T follicular helper cell (primary cell): Measurements from ENCODE around the gene CAVIN1.
"Not testable (repeated sequence)": the region's sequence is repeated elsewhere in the genome, so short reads cannot be mapped to it uniquely, and the experiment has no call there.

Experiments used
- DNase-seq: peaks from one replicate; pipeline ENCODE4 v3.0.0-alpha.2; 2020; ENCODE audit warnings: low read depth
- total RNA-seq, 2 experiments: gene quantifications; one replicate each; lab custom pipeline; 2026; lab: John Stamatoyannopoulos, UW

The CAVIN1 gene, protein sequence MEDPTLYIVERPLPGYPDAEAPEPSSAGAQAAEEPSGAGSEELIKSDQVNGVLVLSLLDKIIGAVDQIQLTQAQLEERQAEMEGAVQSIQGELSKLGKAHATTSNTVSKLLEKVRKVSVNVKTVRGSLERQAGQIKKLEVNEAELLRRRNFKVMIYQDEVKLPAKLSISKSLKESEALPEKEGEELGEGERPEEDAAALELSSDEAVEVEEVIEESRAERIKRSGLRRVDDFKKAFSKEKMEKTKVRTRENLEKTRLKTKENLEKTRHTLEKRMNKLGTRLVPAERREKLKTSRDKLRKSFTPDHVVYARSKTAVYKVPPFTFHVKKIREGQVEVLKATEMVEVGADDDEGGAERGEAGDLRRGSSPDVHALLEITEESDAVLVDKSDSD
- total RNA-seq, result 1.9 to 3.1 reads per million in 2 experiments

DNA sequence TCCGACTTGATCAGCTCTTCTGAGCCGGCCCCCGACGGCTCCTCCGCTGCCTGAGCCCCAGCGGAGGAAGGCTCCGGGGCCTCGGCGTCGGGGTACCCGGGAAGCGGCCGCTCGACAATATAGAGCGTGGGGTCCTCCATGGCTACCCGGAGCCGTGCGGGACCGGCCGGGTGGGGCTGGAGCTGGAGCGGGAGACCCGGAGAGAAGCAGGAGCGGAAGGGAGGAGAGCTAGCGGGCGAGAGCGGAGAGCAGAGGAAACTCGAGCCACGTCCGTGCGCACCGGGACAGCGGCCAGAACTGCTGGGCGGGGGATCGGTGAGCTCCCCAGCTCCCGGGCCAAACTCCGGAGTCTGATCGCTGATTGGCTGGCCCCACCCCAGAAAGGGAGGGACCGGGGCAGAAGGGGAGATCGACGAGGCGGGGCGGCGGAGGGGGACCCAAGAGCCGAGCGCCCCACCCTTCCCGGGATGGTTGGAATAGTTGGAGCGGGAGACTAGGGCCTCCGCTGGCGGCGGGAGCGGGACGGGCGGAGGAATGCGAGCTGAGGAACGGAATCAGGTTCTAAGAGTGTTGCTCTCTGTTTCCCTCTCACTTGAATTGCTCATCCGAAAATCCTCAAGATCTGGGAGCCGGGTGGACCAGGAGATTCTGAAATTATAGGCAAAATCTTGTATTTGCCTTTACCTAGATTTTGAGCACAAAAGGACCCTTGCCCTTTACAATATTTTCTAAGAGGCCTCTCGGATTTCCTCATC lies at the start of gene CAVIN1:
CAVIN1 (minus strand) TSS at position 299 of the 755 bp plus-strand sequence; CDS start at position 140, 159 bp downstream.
- no peak for DNase-seq

DNA sequence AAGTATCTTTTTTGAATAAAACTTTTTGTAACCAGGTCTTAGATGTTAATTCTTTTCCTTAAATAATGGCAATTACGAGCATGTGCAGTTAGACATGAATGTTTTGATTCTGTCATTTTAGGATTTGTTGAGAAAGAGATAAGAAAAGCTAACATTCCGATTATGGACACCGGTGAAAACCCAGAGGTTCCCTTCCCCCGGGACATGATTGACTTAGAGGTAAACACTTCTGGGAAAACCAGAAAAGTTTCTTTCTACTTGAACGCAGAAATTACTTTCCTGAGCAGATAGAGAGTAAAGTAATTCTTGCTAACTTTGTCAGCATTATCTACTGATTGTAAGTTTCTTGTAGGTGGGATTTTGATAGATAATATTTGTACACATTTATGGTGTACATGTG lies 44.8 kb upstream of the CAVIN1 start:
- DNase-seq, result no peak

DNA sequence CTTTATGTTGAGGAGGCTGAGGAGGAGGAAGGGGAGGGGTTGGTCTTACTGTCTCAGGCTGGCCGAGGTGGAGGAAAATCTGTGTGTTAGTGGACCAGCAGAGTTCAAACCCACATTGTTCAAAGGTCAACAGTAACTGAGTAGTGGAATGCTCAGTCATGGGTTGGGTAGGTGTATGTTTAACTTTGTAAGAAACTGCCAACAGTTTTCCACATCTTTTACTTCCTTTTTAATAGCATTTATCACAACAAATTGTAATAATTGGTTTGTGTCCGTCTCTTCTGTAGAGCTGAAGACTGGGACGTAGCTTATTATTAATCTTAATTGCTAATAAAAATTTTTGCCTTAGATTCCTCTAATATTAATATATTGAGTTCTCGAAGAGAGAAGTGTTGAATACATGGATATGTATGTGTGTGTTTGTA lies 40.9 kb upstream of the CAVIN1 start:
- DNase-seq, result no peak

DNA sequence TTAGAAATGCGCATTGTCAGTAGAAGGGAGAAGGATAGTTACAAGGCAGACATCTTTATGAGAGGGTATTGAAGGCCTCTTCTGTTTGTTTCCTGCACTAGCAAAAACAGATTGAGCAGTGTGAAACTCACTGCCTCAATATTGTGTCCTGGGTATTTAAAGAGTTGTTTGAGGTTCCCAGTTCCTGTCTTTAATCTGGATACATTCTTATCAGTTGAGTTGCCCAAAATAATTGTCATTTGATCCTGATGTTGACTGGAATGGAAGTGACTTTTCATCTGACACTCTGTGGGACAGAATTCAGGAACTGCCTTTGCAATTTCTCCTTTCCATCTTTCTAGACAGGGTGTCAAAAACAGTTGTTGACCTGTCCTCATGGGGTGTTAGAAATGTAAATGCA lies 37.3 kb upstream of the CAVIN1 start:
- DNase-seq, result no peak

DNA sequence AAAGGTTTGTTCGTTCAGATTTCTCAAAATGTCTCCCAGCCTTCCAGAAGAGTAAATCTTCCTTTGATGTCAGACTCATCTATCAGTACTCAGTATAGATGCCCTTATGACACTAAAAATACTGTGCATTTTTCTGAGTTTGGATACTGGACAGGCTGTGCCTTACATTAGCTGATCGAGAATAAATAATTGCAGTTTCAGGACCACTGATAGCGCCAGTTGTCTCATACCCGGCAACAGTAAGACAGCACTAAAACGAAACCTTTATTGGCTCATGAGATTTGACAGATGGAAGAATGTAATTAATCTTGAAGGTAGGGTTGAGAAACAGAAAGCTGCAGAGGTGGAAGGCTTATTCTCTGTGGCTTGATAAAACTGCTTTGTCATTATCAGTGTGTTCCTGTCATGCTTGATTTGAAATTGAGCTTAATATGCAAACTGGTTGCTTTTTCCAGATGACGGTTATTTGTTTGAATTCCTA lies 36.8 kb upstream of the CAVIN1 start:
- no peak for DNase-seq

DNA sequence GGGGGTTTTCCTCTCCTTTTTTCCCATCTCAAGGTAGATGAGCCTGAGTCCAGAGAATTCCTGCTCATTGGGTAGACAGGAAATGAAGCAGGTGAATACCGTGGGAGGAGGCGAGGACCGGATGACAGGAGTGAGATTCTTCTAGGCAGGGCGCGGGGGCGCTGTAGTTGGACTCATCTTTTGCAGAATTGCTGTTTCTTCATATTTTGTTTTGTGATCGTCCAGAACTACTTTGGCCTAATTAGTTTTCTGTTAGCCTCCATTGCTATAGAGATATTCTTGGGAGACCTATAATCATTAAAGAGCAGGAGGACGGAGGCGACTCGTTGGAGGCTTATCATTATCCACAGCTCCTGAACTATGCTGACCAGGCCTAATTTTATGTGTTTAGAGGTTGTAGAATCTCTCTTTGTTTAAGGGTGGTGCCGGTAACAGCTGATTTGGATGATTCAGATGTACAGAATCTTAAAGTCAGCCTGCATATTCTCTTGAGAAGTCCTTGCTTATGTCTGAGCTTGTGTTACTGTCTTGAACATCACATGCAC lies 36.3 kb upstream of the CAVIN1 start:
- no peak for DNase-seq

DNA sequence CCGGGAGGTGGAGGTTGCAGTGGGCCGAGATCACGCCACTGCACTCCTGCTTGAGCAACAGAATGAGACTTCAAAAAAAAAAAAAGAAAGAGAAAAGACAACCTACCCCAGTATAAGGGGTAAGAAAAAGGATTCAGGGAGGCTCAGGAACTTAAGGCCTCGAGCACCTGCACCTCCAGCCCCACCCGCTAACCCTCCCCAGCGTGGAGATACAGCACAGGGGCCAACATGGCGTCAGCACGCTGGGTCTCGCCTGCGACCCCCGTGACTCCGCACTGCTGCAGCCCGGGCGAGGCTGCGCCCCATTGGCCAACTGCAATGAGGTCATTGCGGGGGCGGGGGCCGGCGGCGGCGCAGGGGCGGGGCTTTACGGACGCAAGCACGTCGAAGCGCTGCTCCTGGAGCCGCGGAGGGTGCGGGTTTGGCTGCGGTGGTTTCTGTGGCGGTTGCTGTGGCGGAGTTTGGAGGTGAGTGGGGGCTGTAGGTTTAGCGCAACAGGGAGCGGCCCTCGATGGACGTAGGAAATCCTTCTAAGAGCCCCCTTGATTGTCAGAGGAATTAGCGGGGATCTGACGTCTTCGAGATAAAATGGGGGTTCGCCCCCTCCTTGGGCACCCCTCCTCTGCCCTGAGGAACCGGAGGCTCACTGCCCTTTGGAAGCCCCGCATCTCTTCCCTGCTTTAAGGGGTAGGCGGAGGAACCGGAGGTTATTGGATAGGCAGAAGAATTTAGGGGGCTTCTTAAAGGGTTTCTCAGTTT lies 35.6 kb upstream of the CAVIN1 start, which contains the start of gene ATP6V0A1:
ATP6V0A1 (plus strand) TSS at position 382 of the 759 bp plus-strand sequence. CDS start 2,017 bp downstream, outside the sequence.
- peak; percentile 77 for DNase-seq

DNA sequence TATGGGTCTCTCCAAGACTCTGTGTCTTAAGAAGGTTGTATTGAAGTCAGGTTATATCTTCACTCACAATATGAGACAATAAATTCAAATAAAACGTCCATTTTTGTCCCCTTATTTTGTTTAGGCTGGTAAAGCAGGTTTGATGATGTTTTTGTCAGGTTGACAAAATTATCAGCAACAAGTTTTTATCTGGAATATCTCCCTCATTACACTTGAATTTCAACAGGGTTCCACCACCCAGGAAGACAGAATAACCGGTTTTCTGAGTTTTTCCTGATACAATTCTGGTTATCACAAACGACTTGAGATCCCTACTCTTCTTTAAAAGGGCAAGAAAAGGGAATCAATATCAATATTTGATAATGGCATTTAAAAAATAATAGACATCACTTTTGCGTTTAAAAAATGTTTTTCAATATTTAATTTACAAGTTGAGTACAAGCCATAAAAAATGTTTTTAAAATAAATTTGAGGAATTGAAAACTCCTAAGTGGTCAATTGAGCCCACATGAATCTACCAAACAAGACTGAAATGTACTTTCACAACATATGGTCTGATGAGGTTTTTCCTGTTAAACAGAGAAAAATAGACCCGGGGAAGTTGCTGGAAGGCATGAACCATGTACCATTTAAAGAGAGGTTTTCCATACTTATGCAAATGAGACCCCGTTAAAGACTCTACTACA lies 34.2 kb upstream of the CAVIN1 start:
- no peak for DNase-seq

DNA sequence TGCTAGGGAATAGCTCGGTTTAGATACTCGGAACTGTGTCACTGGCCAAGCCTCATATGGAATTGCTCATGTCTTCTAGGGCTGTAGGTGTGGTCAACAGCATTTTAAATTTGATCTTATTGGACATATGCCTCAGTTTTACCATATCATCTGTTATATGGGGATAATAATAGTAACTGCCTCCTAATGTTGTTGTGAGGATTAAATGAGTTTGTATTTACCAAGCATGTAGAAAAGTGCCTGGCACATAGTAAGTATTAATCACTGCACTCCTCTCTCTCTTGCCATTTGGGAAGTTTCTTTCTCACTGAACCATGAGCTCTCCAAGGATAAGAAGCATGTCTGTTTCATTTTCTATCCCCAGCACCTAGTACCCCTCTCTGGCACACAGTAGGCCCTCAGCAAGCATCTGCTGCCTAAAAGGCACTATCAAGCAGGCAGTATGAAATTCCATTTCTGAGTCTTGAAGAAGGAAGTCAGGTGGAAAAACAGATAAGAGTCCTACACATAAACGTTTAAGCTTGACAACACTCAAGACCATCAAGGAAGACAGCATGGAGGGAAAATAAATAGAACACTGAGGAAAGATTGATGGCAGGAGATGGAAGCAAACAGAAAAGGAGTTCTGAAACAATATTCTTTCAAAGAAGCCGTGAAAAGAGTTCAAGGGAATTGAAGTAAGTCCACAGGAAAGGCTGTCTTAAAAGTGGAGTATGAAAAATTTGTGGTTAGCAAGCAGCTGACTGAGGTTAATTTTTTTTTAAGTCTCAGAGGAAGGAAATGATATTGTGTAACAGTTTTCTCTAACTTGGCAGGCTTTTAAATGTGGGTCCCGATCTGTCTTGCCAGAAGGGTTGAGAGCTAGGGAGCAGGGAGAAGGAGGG lies 33.4 kb upstream of the CAVIN1 start:
- no peak for DNase-seq

DNA sequence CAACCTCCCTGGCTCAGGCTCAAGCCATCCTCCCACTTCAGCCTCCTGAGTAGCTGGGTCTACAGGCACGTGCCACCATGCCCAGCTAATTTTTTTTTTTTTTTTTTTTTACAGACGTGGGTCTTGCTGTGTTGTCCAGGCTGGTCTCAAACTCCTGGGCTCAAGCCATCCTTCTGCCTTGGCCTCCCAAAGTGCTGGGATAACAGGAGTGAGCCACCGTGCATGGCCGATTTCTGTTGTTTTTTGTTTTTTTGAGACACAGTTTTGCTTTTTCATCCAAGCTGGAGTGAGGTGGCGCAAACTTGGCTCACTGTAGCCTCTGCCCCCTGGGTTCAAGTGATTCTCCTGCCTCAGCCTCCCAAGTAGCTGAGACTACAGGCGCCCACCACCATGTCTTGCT lies 31.9 kb upstream of the CAVIN1 start:
- DNase-seq, result not testable (repeated sequence)

DNA sequence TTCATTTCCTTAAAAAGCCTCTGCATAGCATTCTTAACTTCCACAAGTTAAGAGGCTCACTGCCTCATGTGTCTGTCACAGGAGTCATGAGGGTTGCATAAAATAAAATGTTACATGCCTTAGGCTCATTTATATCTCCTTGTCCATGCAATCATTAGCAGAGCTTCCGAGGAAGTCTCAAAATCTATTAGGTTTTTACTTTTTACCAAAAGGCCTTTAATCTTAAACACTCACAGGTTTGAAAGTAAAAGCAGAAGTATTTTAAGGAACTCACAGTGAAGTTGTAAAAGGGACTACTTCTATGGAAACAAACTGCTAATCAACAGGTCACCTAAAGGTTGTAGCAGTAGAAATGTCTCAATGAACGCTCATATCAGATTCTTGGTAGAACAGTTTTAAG lies 30.4 kb upstream of the CAVIN1 start:
- DNase-seq, result no peak

DNA sequence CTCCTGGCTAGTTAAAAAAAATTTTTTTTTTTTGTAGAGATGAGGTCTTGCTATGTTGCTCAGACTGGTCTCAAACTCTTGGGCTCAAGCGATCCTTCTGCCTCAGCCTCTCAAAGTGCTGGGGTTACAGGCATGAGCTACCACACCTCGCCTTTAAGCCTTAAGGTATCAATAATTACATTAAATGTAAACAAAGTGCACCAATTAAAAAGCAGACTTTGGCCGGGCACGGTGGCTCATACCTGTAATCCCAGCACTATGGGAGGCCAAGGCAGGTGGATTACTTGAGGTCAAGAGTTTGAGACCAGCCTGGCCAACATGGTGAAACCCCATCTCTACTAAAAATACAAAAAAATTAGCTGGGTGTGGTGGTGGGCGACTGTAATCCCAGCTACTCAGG lies 28.2 kb upstream of the CAVIN1 start:
- DNase-seq, result not testable (repeated sequence)

DNA sequence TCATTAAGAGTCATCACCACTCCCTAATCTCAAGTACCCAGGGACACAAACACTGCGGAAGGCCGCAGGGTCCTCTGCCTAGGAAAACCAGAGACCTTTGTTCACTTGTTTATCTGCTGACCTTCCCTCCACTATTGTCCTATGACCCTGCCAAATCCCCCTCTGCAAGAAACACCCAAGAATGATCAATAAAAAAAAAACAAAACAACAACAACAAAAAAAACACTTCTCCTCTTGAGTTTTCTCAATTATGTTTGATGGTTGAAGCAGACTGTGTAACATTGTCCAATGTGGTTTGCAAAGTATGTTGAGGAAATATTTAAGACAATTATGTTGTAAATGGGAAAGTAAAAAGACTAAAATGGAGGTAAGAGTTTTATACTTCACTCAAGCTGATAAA lies 26.8 kb upstream of the CAVIN1 start:
- not testable (repeated sequence) for DNase-seq

DNA sequence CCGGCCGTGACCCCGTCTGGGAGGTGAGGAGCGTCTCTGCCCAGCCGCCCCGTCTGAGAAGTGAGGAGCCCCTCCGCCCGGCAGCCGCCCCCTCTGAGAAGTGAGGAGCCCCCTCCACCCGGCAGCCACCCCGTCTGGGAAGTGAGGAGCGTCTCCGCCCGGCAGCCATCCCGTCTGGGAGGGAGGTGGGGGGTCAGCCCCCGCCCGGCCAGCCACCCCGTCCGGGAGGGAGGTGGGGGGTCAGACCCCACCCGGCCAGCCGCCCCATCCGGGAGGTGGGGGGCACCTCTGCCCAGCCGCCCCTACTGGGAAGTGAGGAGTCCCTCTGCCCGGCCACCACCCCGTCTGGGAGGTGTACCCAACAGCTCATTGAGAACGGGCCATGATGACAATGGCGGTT lies 26.1 kb upstream of the CAVIN1 start:
- DNase-seq, result not testable (repeated sequence)

DNA sequence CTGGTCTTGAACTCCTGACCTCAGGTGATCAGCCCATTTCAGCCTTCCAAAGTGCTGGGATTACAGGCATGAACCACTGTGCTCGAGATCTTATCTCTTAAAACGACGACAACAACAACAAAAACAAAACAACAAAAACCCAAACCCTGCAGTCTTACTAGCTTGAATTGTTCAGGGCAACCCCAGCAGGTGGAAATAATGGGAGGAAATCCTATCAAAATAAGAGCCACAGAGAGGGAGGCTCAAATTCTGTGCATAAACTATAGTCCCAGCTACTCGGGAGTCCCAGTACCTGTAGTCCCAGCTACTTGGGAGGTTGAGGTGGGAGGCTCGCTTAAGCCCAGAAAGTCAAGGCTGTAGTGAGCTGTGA lies 19.1 kb upstream of the CAVIN1 start:
- no peak for DNase-seq

DNA sequence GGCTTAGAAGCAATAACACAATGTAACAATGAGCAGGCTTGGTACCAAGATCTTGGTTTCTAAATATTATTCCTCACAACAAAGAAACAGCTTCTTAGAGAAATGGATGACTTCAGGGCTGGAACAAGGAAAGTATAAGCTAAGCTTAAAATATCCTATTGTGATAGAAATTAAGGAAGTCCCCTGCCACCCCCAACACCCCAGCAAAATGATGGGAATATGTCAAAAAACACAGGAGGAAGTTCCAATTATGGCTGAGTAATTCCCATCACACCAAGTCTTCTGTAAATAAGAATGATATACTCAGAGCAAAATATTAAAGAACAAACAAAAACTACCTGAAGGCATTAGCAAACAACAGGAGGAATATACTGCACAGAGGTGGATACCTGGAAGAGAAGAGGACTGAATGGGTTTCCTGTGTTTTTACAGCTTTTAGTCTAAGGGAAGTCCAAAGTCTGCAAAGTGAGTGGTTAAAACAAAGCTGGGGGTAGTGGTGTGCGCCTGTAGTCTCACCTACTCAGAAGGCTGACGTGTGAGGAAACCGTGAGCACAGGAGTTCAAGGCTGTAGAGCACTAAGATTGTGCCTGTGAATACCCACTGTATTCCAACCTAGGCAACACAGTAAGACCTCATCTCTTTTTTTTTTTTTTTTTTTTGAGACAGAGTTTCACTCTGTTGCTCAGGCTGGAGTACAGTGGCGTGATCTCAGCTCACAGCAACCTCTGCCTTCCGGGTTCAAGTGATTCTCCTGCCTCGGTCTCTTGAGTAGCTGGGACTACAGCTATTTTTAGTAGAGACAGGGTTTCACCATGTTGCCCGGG lies 18.5 kb upstream of the CAVIN1 start:
- no peak for DNase-seq

DNA sequence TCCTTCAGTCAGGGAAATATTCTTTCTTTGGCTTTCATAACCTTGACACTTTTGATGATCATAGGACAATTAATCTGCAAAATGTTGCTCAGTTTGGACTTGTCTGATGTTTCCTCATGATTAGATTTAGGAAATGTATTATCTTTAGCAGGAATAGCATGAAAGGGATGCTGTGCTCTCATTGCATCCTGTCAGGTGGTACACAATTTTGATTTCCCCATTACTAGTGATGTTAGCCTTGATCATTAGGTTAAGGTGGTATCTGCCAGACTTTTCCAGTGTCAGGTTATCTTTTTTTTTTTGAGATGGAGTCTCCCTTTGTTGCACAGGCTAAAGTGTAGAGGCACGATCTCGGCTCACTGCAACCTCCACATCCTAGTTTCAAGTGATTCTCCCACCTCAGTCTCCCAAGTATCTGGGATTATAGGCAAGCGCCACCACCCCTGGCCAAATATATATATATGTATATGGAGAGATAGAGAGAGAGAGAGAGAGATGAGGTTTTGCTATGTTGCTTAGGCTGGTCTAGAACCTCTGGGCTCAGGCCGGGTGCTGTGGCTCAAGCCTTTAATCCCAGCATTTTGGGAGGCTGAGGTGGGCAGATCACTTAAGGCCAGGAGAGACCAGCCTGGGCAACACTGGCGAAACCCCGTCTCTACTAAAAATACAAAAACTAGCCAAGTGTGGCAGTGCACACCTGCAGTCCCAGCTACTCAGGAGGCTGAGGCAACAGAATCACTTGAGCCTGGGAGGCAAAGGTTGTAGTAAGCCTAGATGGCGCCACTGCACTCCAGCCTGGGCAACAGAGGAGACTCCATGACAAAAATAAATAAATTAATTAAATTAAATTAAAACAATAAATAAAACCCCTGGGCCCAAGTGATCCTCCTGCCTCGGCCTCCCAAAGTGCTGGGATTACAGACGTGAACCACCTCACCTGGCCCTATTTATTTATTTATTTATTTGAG lies 15.8 kb upstream of the CAVIN1 start:
- DNase-seq, result no peak

DNA sequence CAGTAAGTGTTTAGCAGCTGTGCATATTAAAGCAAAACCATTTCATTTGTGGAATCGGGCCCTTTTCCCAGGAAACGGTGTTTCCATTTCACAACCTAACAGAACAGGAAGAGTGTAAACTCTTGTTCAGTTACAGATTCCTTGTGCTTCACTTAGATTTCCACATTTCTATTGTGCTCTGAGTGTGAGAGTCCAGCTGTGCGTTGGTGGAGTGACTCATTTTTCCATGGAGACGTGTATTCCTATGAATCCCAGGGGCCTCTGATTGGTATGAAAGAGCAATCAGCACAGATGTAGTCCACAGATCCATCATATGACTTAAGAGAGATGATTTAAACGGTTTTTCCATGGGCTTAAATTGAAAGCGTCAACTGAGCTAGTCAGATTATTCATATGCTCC lies 13.3 kb upstream of the CAVIN1 start:
- DNase-seq, result no peak
